Measurements from ENCODE around the gene KCTD5.
"Not testable (repeated sequence)": the region's sequence is repeated elsewhere in the genome, so short reads cannot be mapped to it uniquely, and the experiment has no call there.

The KCTD5 gene

GRCh38 chr16:2710711-2711231 is 28.4 kb downstream of the KCTD5 start:
- no peak for DNase-seq

GRCh38 chr16:2711370-2712062 is 29.2 kb downstream of the KCTD5 start:
- DNase-seq: no peak

GRCh38 chr16:2712063-2712441 is 29.7 kb downstream of the KCTD5 start:
- no peak for DNase-seq

GRCh38 chr16:2712546-2712945 is 30.2 kb downstream of the KCTD5 start:
- DNase-seq: no peak

GRCh38 chr16:2713523-2713922 is 31.2 kb downstream of the KCTD5 start:
- DNase-seq: no peak

- no peak for DNase-seq
Observed at GRCh38 chr16:2713985-2714774, 31.9 kb downstream of the KCTD5 start.

- no peak for DNase-seq
Observed at GRCh38 chr16:2715064-2715463, 32.7 kb downstream of the KCTD5 start.

GRCh38 chr16:2715519-2715918 is 33.2 kb downstream of the KCTD5 start:
- peak; percentile 66 for DNase-seq

- DNase-seq: no peak
Observed at GRCh38 chr16:2715966-2716885, 33.9 kb downstream of the KCTD5 start.

GRCh38 chr16:2716948-2717347 is 34.6 kb downstream of the KCTD5 start:
- no peak for DNase-seq

- no peak for DNase-seq
Observed at GRCh38 chr16:2717383-2718263, 35.3 kb downstream of the KCTD5 start.

- DNase-seq: no peak
Observed at GRCh38 chr16:2719328-2720063, 37.2 kb downstream of the KCTD5 start.

GRCh38 chr16:2720064-2720457 is 37.7 kb downstream of the KCTD5 start, which contains the start of gene PRSS27:
TSS of gene PRSS27 (minus strand) at chr16:2720224. CDS start at chr16:2720160, 64 bp downstream.
- no peak for DNase-seq

GRCh38 chr16:2720719-2721633 is 38.7 kb downstream of the KCTD5 start:
- DNase-seq: peak; percentile 91

- not testable (repeated sequence) for DNase-seq
Observed at GRCh38 chr16:2721634-2722173, 39.4 kb downstream of the KCTD5 start.

- DNase-seq: no peak
Observed at GRCh38 chr16:2724088-2724676, 41.9 kb downstream of the KCTD5 start.

- no peak for DNase-seq
Observed at GRCh38 chr16:2724816-2725348, 42.6 kb downstream of the KCTD5 start.

- DNase-seq: no peak
Observed at GRCh38 chr16:2726923-2727322, 44.6 kb downstream of the KCTD5 start.

- no peak for DNase-seq
Observed at GRCh38 chr16:2728034-2728433, 45.7 kb downstream of the KCTD5 start.
